K562 (cell line): ENCODE data around the gene MZB1. TPM values are rescaled to one million over a fixed set of nuclear protein-coding genes. Genes with fewer than 3 reads are reported as not detected.

ENCODE experiments used
- EWSR1 ChIP-seq: fragments of 450-650 bp; IDR thresholded peaks from 2 replicates; pipeline ENCODE4 v1.6.1; 2018; ENCODE audit warnings: borderline replicate concordance, mild to moderate bottlenecking, low read depth, moderate library complexity; ENCODE audit not compliant: partially characterized antibody
- MCM2 ChIP-seq: fragments of 450-650 bp; IDR thresholded peaks from 2 replicates; pipeline ENCODE4 v1.6.1; 2017; ENCODE audit warnings: low read depth, mild to moderate bottlenecking
- MGA ChIP-seq: fragments of 450-650 bp; IDR thresholded peaks from 2 replicates; pipeline ENCODE4 v1.6.1; 2016; ENCODE audit warnings: mild to moderate bottlenecking, moderate library complexity
- RBM14 ChIP-seq: fragments of 200-400 bp; formaldehyde crosslinking; IDR thresholded peaks from 2 replicates; pipeline ENCODE4 v1.6.1; 2018; ENCODE audit warnings: low read depth, mild to moderate bottlenecking, low read length, moderate library complexity, borderline replicate concordance; ENCODE audit not compliant: insufficient read depth
- SMARCC2 ChIP-seq: fragments of 450-650 bp; IDR thresholded peaks from 2 replicates; pipeline ENCODE4 v1.6.1; 2017; ENCODE audit warnings: antibody characterized with exemption, moderate library complexity, mild to moderate bottlenecking, low read depth
- SNIP1 ChIP-seq: fragments of 450-650 bp; IDR thresholded peaks from 2 replicates; pipeline ENCODE4 v1.7.1; 2017; ENCODE audit warnings: low read depth, mild to moderate bottlenecking
- TBP ChIP-seq: optimal IDR thresholded peaks from 2 replicates; pipeline ENCODE3; 2011; ENCODE audit warnings: low read depth, low read length, improper control_type of control experiment
- UBTF ChIP-seq, 2 experiments: IDR thresholded peaks; 2 replicates each; pipeline ENCODE4 v1.6.1; 2012; ENCODE audit warnings: improper control_type of control experiment in 2 of 2, low read depth in 2 of 2, low read length in 2 of 2, borderline replicate concordance in 1 of 2
- polyA plus RNA-seq, 8 experiments: library from polyadenylated mRNA; depleted of rRNA in 4 of 8; stranded (reverse) in 5 of 8; unstranded in 3 of 8; fragments of >200 nt; fragmentation: Nextera tagmentation in 2 of 8; fragmentation: Illumina TruSeq in 1 of 8; extraction: Ambion mirVana in 2 of 8; extraction: Trizol in 1 of 8; gene quantifications; 2 replicates each; pipeline versions ENCODE4 v1.2.1 to v1.2.3, GENCODE V29; 2011 to 2014; ENCODE audit warnings: inconsistent platforms in 1 of 8, missing spikeins in 1 of 8
- total RNA-seq, 7 experiments: library from RNA; depleted of rRNA in 6 of 7; stranded (reverse); fragments of >200 nt in 6 of 7; fragmentation: Illumina TruSeq in 2 of 7; extraction: Trizol in 2 of 7; gene quantifications; 2 replicates each; pipeline versions ENCODE4 v1.2.1 to v1.2.3, GENCODE V29; 2011 to 2021; ENCODE audit warnings: low replicate concordance in 1 of 7
- TF ChIP-seq, protein P1 (sequence below): fragments of 450-650 bp; conservative IDR thresholded peaks from 2 replicates; pipeline ENCODE4 v1.6.1; 2016; ENCODE audit warnings: missing genetic modification characterization, low read depth, mild to moderate bottlenecking, missing compliant biosample characterization, moderate library complexity
- TF ChIP-seq, protein P2 (sequence below): fragments of 450-650 bp; IDR thresholded peaks from 2 replicates; pipeline ENCODE4 v1.6.1; 2016

MZB1 gene
- total and polyA plus RNA-seq, 9 of the 15 experiments (the other 6 are each of a cell fraction or from before 2014, with no cell fraction given): 0.13 to 0.31 TPM; not detected in 7

GRCh38 chr5:139341689-139342422, 47.9 kb downstream of the MZB1 start, which contains the start of gene PAIP2 (continued):
- TF ChIP-seq MGA (peak; percentile 28; the same call in 1 of the 2 replicates), UBTF (IDR thresholded peaks at IDR 0.05; ENCODE audit: borderline replicate concordance in 1 of 2, low read depth in 2 of 2, low read length in 2 of 2) (peak in 1 of 2 experiments; percentile 70; a peak in 1 of 4 replicates), SNIP1 (no peak), SMARCC2 (no peak), MCM2 (no peak), TBP (peak; percentile 74), EWSR1 (no peak), RBM14 (0 out of 2 replicates have a peak, but pooled peaks have one; percentile 80)
- TF ChIP-seq, protein P1, sequence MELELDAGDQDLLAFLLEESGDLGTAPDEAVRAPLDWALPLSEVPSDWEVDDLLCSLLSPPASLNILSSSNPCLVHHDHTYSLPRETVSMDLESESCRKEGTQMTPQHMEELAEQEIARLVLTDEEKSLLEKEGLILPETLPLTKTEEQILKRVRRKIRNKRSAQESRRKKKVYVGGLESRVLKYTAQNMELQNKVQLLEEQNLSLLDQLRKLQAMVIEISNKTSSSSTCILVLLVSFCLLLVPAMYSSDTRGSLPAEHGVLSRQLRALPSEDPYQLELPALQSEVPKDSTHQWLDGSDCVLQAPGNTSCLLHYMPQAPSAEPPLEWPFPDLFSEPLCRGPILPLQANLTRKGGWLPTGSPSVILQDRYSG (tag): 0 out of 2 replicates have a peak, but pooled peaks have one; percentile 39
- TF ChIP-seq, protein P2, sequence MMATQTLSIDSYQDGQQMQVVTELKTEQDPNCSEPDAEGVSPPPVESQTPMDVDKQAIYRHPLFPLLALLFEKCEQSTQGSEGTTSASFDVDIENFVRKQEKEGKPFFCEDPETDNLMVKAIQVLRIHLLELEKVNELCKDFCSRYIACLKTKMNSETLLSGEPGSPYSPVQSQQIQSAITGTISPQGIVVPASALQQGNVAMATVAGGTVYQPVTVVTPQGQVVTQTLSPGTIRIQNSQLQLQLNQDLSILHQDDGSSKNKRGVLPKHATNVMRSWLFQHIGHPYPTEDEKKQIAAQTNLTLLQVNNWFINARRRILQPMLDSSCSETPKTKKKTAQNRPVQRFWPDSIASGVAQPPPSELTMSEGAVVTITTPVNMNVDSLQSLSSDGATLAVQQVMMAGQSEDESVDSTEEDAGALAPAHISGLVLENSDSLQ: peak; percentile 80
